CD4-positive, alpha-beta memory T cell (primary cell): ENCODE data around the gene KLHL13. TPM values are rescaled to one million over a fixed set of nuclear protein-coding genes. Genes with fewer than 3 reads are reported as not detected.
"Not testable (repeated sequence)": the region's sequence is repeated elsewhere in the genome, so short reads cannot be mapped to it uniquely, and the experiment has no call there.

Experiments used
- CTCF ChIA-PET: fragments of 350-600 bp; sonication (Branson Sonifier 250); formaldehyde crosslinking; loops from one replicate; lab custom pipeline; 2021; ENCODE audit warnings: inconsistent platforms; ENCODE audit not compliant: partially characterized antibody; lab: Charles Lee
- POLR2A ChIA-PET: fragments of 350-600 bp; sonication (Branson Sonifier 250); formaldehyde crosslinking; loops from one replicate; lab custom pipeline; 2021; ENCODE audit not compliant: partially characterized antibody; lab: Charles Lee
- DNase-seq, 5 donors: peaks; one replicate each; pipeline versions ENCODE4 v3.0.0 to v3.0.0-alpha.2; 2020 to 2022; ENCODE audit warnings: mixed read lengths in 1 of 5
- H3K27ac ChIP-seq: one replicate; pipeline ENCODE4 v1.7.0; 2013; ENCODE audit warnings: low read depth, low read length
- H3K27me3 ChIP-seq: 2 replicates; pipeline ENCODE4 v1.7.0; 2013; ENCODE audit warnings: mild to moderate bottlenecking, low read length, moderate library complexity; ENCODE audit not compliant: insufficient read depth
- H3K36me3 ChIP-seq: 2 replicates; pipeline ENCODE4 v1.7.0; 2013; ENCODE audit warnings: mild to moderate bottlenecking, low read length, moderate library complexity; ENCODE audit not compliant: insufficient read depth
- H3K4me1 ChIP-seq: 2 replicates; pipeline ENCODE4 v1.7.0; 2013; ENCODE audit warnings: mild to moderate bottlenecking, low read length, moderate library complexity; ENCODE audit not compliant: insufficient read depth
- H3K4me3 ChIP-seq, 2 donors: one replicate each; pipeline ENCODE4 v1.7.0; 2013; ENCODE audit warnings: low read length in 2 of 2, mild to moderate bottlenecking in 1 of 2
- H3K9me3 ChIP-seq, 2 donors: one replicate each; pipeline ENCODE4 v1.7.0; 2013; ENCODE audit warnings: low read length in 2 of 2, control low read depth in 1 of 2; ENCODE audit not compliant: control insufficient read depth in 1 of 2
- H3K27ac Mint-ChIP-seq, 7 donors: one replicate each; pipeline ENCODE4 v1.8.0; 2020 to 2021; ENCODE audit warnings: mixed read lengths in 7 of 7, mild to moderate bottlenecking in 6 of 7, inconsistent platforms in 3 of 7, moderate library complexity in 3 of 7
- H3K27me3 Mint-ChIP-seq, 2 donors: one replicate each; pipeline ENCODE4 v1.8.0; 2020 to 2021; ENCODE audit warnings: mixed read lengths in 2 of 2
- H3K36me3 Mint-ChIP-seq, 2 donors: one replicate each; pipeline ENCODE4 v1.8.0; 2020 to 2021; ENCODE audit warnings: mixed read lengths in 2 of 2, inconsistent platforms in 1 of 2, mild to moderate bottlenecking in 1 of 2
- H3K4me1 Mint-ChIP-seq, 4 donors: one replicate each; pipeline ENCODE4 v1.8.0; 2020 to 2021; ENCODE audit warnings: mixed read lengths in 4 of 4, mild to moderate bottlenecking in 1 of 4
- H3K4me3 Mint-ChIP-seq, 8 donors: one replicate each; pipeline ENCODE4 v1.8.0; 2020 to 2021; ENCODE audit warnings: mixed read lengths in 8 of 8, mild to moderate bottlenecking in 7 of 8, moderate library complexity in 6 of 8, inconsistent platforms in 3 of 8
- H3K9me3 Mint-ChIP-seq, 8 donors: one replicate each; pipeline ENCODE4 v1.8.0; 2020 to 2021; ENCODE audit warnings: mixed read lengths in 8 of 8, mild to moderate bottlenecking in 5 of 8, inconsistent platforms in 3 of 8, moderate library complexity in 1 of 8
- intact Hi-C: fragments of 100-400 bp; cut with micrococcal nuclease; formaldehyde crosslinking; loops from one replicate; pipeline ENCODE4 v1.15.1; 2023
- polyA plus RNA-seq, 2 donors: library from polyadenylated mRNA; unstranded; fragments of 300-500 nt; fragmentation: Illumina TruSeq; gene quantifications; one replicate each; pipeline ENCODE4 v1.2.3, GENCODE V29; 2021
- total RNA-seq, 2 experiments: library from RNA; stranded (reverse); gene quantifications; one replicate each; pipeline ENCODE4 v1.2.3, GENCODE V29; 2021

KLHL13 gene
- total and polyA plus RNA-seq, 4 experiments from 2014 or later: 0.53 to 0.59 TPM; not detected in 2

DNA sequence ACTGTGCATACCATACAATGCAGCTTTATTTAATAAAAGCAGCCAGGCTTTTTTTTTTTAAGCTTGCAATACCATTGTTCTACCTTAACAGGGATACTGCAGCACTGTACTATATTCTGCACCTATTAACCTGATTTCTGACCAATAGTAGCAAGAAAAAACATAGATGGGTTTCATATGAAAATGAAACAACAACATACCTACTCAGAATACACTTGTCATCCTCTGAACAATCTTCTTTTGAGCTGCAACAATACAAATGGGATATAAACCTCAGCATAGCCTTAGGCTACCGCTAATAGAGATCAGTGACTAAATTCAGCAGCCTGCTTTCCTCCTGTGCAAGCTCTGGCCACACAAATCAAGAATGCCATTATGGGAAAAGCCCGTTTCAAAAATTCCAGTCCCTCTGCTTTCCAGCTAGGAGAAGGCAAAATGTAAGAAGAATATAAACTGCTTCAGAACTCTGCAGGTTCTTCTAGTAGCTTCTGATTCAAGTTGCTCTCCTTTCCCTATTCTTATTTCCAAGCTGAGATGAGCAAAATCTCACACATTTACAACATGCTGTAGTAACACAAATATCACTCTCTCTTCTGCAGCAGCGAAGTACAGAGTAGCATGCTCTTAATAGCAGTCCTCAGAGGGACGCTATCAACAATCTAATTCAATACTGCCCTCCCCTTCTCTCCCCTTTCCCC is 143.4 kb downstream of the KLHL13 start:
- intact Hi-C loops: no loop called here
- Histone ChIP-seq H3K36me3 (no peaks in the 10 kb centered on the region), H3K4me1 (no peaks in the 10 kb centered on the region), H3K9me3 (no peaks in the 10 kb centered on the region), H3K27ac (no peak overlapping the region), H3K27me3 (no peaks in the 10 kb centered on the region), H3K4me3 (no peak overlapping the region)
- Mint-ChIP-seq H3K27ac (no peak overlapping the region), H3K4me3 (no peak overlapping the region), H3K36me3 (no peaks in the 10 kb centered on the region), H3K4me1 (no peaks in the 10 kb centered on the region), H3K9me3 (no peaks in the 10 kb centered on the region), H3K27me3 (no peaks in the 10 kb centered on the region)
- ChIA-PET POLR2A (no interaction called here), CTCF (no interaction called here)
- DNase-seq: no peak

DNA sequence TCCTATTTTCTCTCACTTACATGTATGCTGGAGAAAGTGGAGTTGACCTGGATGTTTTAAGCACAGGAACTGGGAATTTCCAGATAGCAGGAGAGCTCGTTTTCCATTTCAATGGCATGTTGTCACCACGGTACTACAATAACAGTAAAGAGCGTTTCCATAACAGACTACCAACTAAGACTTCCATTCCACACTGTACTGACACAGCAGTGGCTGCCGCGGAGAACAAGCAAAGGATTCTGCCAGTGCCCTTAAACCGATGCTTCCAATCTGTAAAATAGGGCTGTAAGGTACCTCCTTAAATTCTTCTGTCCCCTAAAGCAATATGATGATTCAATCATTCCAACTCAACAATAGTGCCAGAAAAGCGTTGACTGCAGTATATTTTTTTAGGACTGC is 143.9 kb downstream of the KLHL13 start:
- no peaks in the 10 kb centered on the region for H3K36me3 Mint-ChIP-seq
- H3K4me1 Mint-ChIP-seq: no peaks in the 10 kb centered on the region
- no peak for DNase-seq
- intact Hi-C loops: no loop called here
- no peak overlapping the region for H3K4me3 Mint-ChIP-seq
- H3K9me3 Mint-ChIP-seq: no peaks in the 10 kb centered on the region
- Histone ChIP-seq H3K36me3 (no peaks in the 10 kb centered on the region), H3K9me3 (no peaks in the 10 kb centered on the region), H3K27ac (no peak overlapping the region), H3K4me1 (no peaks in the 10 kb centered on the region), H3K4me3 (no peak overlapping the region), H3K27me3 (no peaks in the 10 kb centered on the region)
- H3K27ac Mint-ChIP-seq: no peak overlapping the region
- CTCF ChIA-PET: no interaction called here
- H3K27me3 Mint-ChIP-seq: no peaks in the 10 kb centered on the region
- POLR2A ChIA-PET: no interaction called here

DNA sequence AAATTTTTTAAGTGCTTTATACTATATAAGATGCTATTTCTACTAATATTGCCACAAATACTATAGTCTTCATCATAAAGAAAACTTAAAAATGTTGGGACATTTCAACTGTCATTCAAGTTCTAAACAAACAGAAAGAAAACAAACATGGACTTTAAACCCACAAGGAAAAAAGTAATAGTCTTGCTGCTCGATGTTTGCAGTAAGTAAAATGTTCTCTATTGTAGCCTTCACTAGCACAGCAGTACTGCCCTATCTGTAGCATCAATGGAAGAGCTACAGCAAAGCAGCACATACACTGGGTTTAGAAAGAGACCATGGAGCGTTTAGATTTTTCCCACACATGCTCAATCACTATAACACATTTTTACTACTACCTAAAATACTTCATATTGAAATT is 146.8 kb downstream of the KLHL13 start:
- Mint-ChIP-seq H3K36me3 (no peaks in the 10 kb centered on the region), H3K27ac (no peak overlapping the region), H3K27me3 (no peaks in the 10 kb centered on the region), H3K4me3 (no peak overlapping the region), H3K4me1 (no peaks in the 10 kb centered on the region), H3K9me3 (peaks cover 0 to 3% (median 0%) of the 10 kb centered on the region in 8 donors)
- no peaks in the 10 kb centered on the region for H3K27me3 ChIP-seq
- DNase-seq: no peak
- H3K36me3 ChIP-seq: no peaks in the 10 kb centered on the region
- no peaks in the 10 kb centered on the region for H3K4me1 ChIP-seq
- ChIA-PET CTCF (no interaction called here), POLR2A (no interaction called here)
- intact Hi-C loops: no loop called here
- H3K4me3 ChIP-seq: no peak overlapping the region
- H3K27ac ChIP-seq: no peak overlapping the region
- no peaks in the 10 kb centered on the region for H3K9me3 ChIP-seq

DNA sequence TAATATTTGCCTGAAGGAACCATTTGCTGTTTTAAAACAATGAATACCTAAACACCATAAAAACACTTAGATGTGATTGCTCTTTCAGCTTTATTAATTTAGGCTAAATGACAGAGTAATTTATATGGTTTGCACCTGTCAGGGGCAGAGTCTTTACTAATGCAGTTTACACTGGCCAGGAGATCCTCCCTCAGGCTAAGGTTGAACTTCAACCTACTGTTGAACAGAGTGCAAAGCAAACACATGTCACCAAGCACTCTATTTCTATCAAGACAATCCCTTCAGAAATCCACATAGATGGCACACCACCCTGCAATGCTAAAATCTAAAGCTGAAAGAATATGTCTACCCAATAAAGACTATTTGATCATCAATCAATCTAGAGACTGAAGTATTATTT is 147.3 kb downstream of the KLHL13 start:
- peaks cover 0 to 3% (median 0%) of the 10 kb centered on the region in 8 donors for H3K9me3 Mint-ChIP-seq

DNA sequence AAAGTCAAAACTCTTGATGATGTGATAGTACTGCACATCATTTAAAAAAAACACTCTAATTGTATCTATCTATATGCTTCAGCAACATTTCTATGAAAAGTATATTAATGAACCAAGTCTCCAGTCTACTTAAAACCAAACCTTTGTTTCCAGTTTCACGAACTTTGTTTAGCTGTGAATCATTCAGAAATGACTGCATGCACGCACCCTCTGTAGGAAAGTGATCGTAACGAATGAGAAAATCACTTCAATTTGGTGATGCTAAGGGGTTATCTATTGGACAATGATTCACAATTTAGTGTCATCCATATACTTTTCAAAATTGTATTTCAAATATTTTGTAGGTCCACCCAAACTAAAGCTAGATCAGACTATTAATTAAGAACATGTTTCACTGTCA is 157.6 kb downstream of the KLHL13 start:
- Histone ChIP-seq H3K4me1 (no peaks in the 10 kb centered on the region), H3K27me3 (no peaks in the 10 kb centered on the region), H3K9me3 (no peaks in the 10 kb centered on the region), H3K36me3 (no peaks in the 10 kb centered on the region), H3K4me3 (no peak overlapping the region), H3K27ac (no peak overlapping the region)
- no peak for DNase-seq
- Mint-ChIP-seq H3K36me3 (no peaks in the 10 kb centered on the region), H3K4me3 (no peak overlapping the region), H3K4me1 (no peaks in the 10 kb centered on the region), H3K9me3 (peaks cover 0 to 4% (median 0%) of the 10 kb centered on the region in 8 donors), H3K27me3 (no peaks in the 10 kb centered on the region), H3K27ac (no peak overlapping the region)
- ChIA-PET POLR2A (no interaction called here), CTCF (no interaction called here)
- intact Hi-C loops: no loop called here

More for the DNA sequence above, 147.3 kb downstream of the KLHL13 start:
- DNase-seq: no peak
- POLR2A ChIA-PET: no interaction called here
- Mint-ChIP-seq H3K36me3 (no peaks in the 10 kb centered on the region), H3K4me1 (no peaks in the 10 kb centered on the region), H3K4me3 (no peak overlapping the region), H3K27ac (no peak overlapping the region), H3K27me3 (no peaks in the 10 kb centered on the region)
- no peak overlapping the region for H3K4me3 ChIP-seq
- H3K4me1 ChIP-seq: no peaks in the 10 kb centered on the region
- no peaks in the 10 kb centered on the region for H3K36me3 ChIP-seq
- intact Hi-C loops: no loop called here
- H3K9me3 ChIP-seq: no peaks in the 10 kb centered on the region
- no peak overlapping the region for H3K27ac ChIP-seq
- no peaks in the 10 kb centered on the region for H3K27me3 ChIP-seq
- CTCF ChIA-PET: no interaction called here

DNA sequence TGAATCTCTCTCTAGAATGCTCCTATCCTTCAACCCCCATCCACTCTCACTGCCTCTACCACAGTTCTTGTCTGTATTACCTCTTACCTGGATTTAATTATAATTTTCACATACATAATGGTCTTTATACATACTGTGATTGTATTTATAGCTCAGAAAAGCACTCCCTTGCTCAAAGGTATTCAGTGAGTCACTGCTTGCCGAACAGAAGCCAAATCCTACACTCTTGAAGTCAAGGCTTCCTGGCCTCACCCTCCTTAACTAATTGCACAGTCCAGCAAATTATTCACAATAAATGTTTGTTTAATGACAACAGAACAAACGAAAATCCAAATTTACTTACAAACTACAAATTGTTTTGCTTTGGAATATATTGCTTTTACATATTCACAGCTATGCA is 159.5 kb downstream of the KLHL13 start:
- no peaks in the 10 kb centered on the region for H3K9me3 ChIP-seq
- no peak overlapping the region for H3K4me3 ChIP-seq
- intact Hi-C loops: no loop called here

DNA sequence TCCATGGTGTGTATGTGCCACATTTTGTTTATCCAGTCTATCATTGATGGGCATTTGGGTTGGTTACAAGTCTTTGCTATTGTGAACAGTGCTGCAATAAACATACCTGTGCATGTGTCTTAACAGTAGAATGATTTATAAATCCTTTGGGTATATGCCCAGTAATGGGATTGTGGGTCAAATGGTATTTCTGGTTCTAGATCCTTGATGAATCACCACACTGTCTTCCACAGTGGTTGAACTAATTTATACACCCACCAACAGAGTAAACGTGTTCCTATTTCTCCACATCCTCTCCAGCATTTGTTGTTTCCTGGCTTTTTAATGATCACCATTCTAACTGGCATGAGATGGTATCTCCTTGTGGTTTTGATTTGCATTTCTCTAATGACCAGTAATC is 177.3 kb downstream of the KLHL13 start:
- H3K4me3 ChIP-seq, H3K36me3 Mint-ChIP-seq, H3K4me1 Mint-ChIP-seq, POLR2A ChIA-PET, H3K27me3 ChIP-seq, CTCF ChIA-PET, H3K27ac Mint-ChIP-seq, H3K27ac ChIP-seq, H3K4me1 ChIP-seq, H3K9me3 ChIP-seq, H3K36me3 ChIP-seq, H3K27me3 Mint-ChIP-seq, DNase-seq, intact Hi-C loops: not testable (repeated sequence)
- H3K9me3 Mint-ChIP-seq: peaks cover 0 to 10% (median 3%) of the 10 kb centered on the region in 8 donors
- peak overlapping the region in 1 of 8 donors; percentile 20 for H3K4me3 Mint-ChIP-seq

More for the DNA sequence above, 159.5 kb downstream of the KLHL13 start:
- ChIA-PET CTCF (no interaction called here), POLR2A (no interaction called here)
- Mint-ChIP-seq H3K4me1 (no peaks in the 10 kb centered on the region), H3K4me3 (no peak overlapping the region), H3K9me3 (peaks cover 0 to 4% (median 0%) of the 10 kb centered on the region in 8 donors), H3K36me3 (no peaks in the 10 kb centered on the region), H3K27ac (no peak overlapping the region), H3K27me3 (no peaks in the 10 kb centered on the region)
- no peaks in the 10 kb centered on the region for H3K4me1 ChIP-seq
- H3K36me3 ChIP-seq: no peaks in the 10 kb centered on the region
- DNase-seq: no peak
- H3K27ac ChIP-seq: no peak overlapping the region
- no peaks in the 10 kb centered on the region for H3K27me3 ChIP-seq
